ENCODE results near the gene MED13.

MED13 gene

DNA sequence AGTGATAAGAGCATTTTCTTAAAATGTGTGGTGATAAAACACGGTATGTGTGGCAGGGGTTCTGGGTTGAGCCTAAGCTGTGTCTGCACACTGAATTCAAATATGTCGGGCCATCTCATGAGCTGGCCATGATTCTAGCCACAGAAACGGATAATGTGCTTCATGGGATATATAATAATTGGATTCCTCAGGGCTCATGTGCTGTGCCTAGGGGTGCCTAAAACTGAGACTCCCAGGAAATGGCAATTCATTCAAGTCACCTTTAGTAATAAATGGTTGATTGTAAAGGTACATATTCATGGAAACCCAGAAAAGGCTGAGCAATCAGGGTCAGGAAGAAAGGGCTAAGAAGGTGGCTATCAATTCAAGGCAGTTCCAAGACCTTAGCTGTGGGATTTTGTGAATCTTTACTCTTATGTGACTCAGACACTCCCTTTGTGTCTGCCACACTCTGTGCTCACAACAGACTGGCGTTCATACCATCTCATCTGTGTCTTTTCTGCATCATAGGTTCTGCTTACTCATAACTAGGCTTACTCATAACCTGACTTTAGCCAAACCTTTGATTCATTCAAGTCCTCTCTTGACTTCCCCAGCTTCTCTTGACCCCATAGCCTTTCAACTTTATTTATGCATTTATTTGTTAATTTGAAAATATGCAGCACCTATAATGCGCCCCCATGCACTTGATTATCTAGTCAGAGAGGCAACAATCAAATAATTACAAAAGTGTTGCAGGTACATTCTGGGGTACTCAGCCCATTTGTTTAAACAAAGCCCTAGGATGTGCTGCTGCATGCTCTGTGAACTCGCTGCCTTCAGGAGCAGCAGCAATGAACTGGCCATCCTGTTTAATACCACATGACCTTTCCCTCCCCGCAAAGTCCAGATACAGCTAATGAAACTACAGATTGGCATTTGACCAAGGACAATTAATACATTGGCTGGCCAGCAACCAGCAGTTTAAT is 28.4 kb upstream of the MED13 start:
- no peaks in the 10 kb centered on the region for H3K27me3 ChIP-seq (ENCODE audit: low read length)
- H3K9ac ChIP-seq (ENCODE audit: low read length) = no peak overlapping the region
- H3K9me3 ChIP-seq (ENCODE audit: insufficient read depth, low read length) = no peaks in the 10 kb centered on the region
- H4K20me1 ChIP-seq (ENCODE audit: low read depth, low read length) = no peaks in the 10 kb centered on the region
- no peaks in the 10 kb centered on the region for H3K79me2 ChIP-seq (ENCODE audit: insufficient read depth, low read length)
- TF ChIP-seq EZH2phosphoT487 (conservative IDR thresholded peaks at IDR 0.05; ENCODE audit: low read length) = no peak
- TF ChIP-seq, protein P1, sequence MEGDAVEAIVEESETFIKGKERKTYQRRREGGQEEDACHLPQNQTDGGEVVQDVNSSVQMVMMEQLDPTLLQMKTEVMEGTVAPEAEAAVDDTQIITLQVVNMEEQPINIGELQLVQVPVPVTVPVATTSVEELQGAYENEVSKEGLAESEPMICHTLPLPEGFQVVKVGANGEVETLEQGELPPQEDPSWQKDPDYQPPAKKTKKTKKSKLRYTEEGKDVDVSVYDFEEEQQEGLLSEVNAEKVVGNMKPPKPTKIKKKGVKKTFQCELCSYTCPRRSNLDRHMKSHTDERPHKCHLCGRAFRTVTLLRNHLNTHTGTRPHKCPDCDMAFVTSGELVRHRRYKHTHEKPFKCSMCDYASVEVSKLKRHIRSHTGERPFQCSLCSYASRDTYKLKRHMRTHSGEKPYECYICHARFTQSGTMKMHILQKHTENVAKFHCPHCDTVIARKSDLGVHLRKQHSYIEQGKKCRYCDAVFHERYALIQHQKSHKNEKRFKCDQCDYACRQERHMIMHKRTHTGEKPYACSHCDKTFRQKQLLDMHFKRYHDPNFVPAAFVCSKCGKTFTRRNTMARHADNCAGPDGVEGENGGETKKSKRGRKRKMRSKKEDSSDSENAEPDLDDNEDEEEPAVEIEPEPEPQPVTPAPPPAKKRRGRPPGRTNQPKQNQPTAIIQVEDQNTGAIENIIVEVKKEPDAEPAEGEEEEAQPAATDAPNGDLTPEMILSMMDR (IDR thresholded peaks at IDR 0.05; ENCODE audit: insufficient read depth, low read length, poor library complexity, severe bottlenecking) = no peak
- H3K4me3 ChIP-seq (ENCODE audit: insufficient read depth, low read length, poor library complexity, severe bottlenecking) = no peak overlapping the region
- no peaks in the 10 kb centered on the region for H3K36me3 ChIP-seq (ENCODE audit: low read length)
- no peaks in the 10 kb centered on the region for H3K9me2 ChIP-seq (replicated peaks; ENCODE audit: insufficient read depth, low read length)
- H3F3A ChIP-seq (ENCODE audit: insufficient read depth) = no peaks in the 10 kb centered on the region
- no peak overlapping the region for H2AFZ ChIP-seq (ENCODE audit: low read depth, low read length, severe bottlenecking)
- H3K4me2 ChIP-seq (ENCODE audit: low read depth, low read length, poor library complexity, severe bottlenecking) = no peak overlapping the region
- no peak overlapping the region for H3K27ac ChIP-seq (ENCODE audit: low read depth, low read length)

DNA sequence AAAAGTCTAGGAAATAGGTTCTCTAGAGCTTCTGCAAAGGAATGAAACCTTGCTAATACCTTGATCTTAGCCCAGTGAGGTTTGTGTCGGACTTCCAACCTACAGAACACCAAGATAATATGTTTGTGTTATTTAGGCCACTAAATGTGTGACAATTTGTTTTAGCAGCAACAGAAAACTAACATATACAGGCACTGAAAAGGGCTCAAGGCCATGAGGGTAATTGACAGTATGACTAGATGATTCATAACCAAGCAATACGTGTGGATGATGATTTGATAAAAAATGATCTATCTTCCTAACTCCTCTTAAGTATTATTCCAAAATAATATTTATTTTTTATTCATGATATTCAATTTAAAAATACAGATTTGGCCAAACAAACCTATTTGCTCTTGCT is 27.7 kb upstream of the MED13 start:
- H3K36me3 ChIP-seq (ENCODE audit: low read length) = no peaks in the 10 kb centered on the region
- no peaks in the 10 kb centered on the region for H3K79me2 ChIP-seq (ENCODE audit: insufficient read depth, low read length)
- H3K9me2 ChIP-seq (replicated peaks; ENCODE audit: insufficient read depth, low read length) = no peaks in the 10 kb centered on the region
- no peaks in the 10 kb centered on the region for H3F3A ChIP-seq (ENCODE audit: insufficient read depth)
- TF ChIP-seq, protein P1 (IDR thresholded peaks at IDR 0.05; ENCODE audit: insufficient read depth, low read length, poor library complexity, severe bottlenecking) = no peak
- TF ChIP-seq EZH2phosphoT487 (conservative IDR thresholded peaks at IDR 0.05; ENCODE audit: low read length) = no peak
- no peak overlapping the region for H3K9ac ChIP-seq (ENCODE audit: low read length)
- H3K4me2 ChIP-seq (ENCODE audit: low read depth, low read length, poor library complexity, severe bottlenecking) = no peak overlapping the region
- H3K4me3 ChIP-seq (ENCODE audit: insufficient read depth, low read length, poor library complexity, severe bottlenecking) = no peak overlapping the region
- no peak overlapping the region for H2AFZ ChIP-seq (ENCODE audit: low read depth, low read length, severe bottlenecking)
- H3K27me3 ChIP-seq (ENCODE audit: low read length) = no peaks in the 10 kb centered on the region
- H3K27ac ChIP-seq (ENCODE audit: low read depth, low read length) = no peak overlapping the region
- no peaks in the 10 kb centered on the region for H4K20me1 ChIP-seq (ENCODE audit: low read depth, low read length)
- no peaks in the 10 kb centered on the region for H3K9me3 ChIP-seq (ENCODE audit: insufficient read depth, low read length)

DNA sequence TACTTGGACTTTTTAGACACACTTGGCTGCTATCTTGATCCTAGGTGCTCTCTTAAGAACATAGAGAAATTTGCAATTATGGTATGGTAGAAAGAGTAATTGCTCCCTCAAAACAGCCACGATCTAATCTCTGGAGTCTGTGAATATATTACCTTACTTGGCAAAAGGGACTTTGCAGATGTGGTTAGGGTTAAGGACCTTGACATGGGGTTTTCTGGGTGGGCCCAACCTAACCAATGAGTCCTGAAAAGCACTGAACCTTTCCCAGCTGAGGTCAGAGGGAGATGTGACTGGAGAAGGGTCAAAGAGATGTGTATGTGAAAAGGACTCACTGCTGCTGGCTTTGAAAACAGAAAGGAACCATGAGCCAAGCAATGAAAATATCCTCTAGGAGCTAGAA is 26.7 kb upstream of the MED13 start:
- Histone ChIP-seq H3K27me3 (ENCODE audit: low read length) (no peaks in the 10 kb centered on the region), H4K20me1 (ENCODE audit: low read depth, low read length) (no peaks in the 10 kb centered on the region), H3F3A (ENCODE audit: insufficient read depth) (no peaks in the 10 kb centered on the region), H2AFZ (ENCODE audit: low read depth, low read length, severe bottlenecking) (no peak overlapping the region), H3K9me2 (replicated peaks; ENCODE audit: insufficient read depth, low read length) (no peaks in the 10 kb centered on the region), H3K36me3 (ENCODE audit: low read length) (no peaks in the 10 kb centered on the region), H3K9me3 (ENCODE audit: insufficient read depth, low read length) (no peaks in the 10 kb centered on the region), H3K4me3 (ENCODE audit: insufficient read depth, low read length, poor library complexity, severe bottlenecking) (no peak overlapping the region), H3K27ac (ENCODE audit: low read depth, low read length) (no peak overlapping the region), H3K79me2 (ENCODE audit: insufficient read depth, low read length) (no peaks in the 10 kb centered on the region), H3K4me2 (ENCODE audit: low read depth, low read length, poor library complexity, severe bottlenecking) (no peak overlapping the region), H3K9ac (ENCODE audit: low read length) (no peak overlapping the region)
- TF ChIP-seq EZH2phosphoT487 (conservative IDR thresholded peaks at IDR 0.05; ENCODE audit: low read length) = no peak
- TF ChIP-seq, protein P1 (IDR thresholded peaks at IDR 0.05; ENCODE audit: insufficient read depth, low read length, poor library complexity, severe bottlenecking) = no peak
